ENCODE data around the gene ARHGAP42.
A peak's percentile ranks its signal among the peaks of the same experiment; 100 is the strongest.

Gene ARHGAP42

GRCh38 chr11:100808904-100809491 lies 121.9 kb downstream of the ARHGAP42 start:
- DNase-seq = no peak

GRCh38 chr11:100810146-100810545 lies 123.1 kb downstream of the ARHGAP42 start:
- no peak for DNase-seq

- no peak for DNase-seq
These were observed 123.6 kb downstream of the ARHGAP42 start for GRCh38 chr11:100810666-100811065.

GRCh38 chr11:100812517-100812916 lies 125.4 kb downstream of the ARHGAP42 start:
- DNase-seq = no peak

GRCh38 chr11:100815787-100816330 lies 128.8 kb downstream of the ARHGAP42 start:
- no peak for DNase-seq

- no peak for DNase-seq
These were observed 129.7 kb downstream of the ARHGAP42 start for GRCh38 chr11:100816823-100817222.

GRCh38 chr11:100817620-100818019 lies 130.5 kb downstream of the ARHGAP42 start:
- no peak for DNase-seq

- no peak for DNase-seq
These were observed 133.5 kb downstream of the ARHGAP42 start for GRCh38 chr11:100820621-100821020.

- DNase-seq = no peak
These were observed 134.1 kb downstream of the ARHGAP42 start for GRCh38 chr11:100821198-100821597.

GRCh38 chr11:100823360-100823759 lies 136.3 kb downstream of the ARHGAP42 start:
- no peak for DNase-seq

GRCh38 chr11:100824041-100824809 lies 137.1 kb downstream of the ARHGAP42 start:
- DNase-seq = no peak

- DNase-seq = no peak
These were observed 138.5 kb downstream of the ARHGAP42 start for GRCh38 chr11:100825626-100826025.

- DNase-seq = no peak
These were observed 141.0 kb downstream of the ARHGAP42 start for GRCh38 chr11:100827934-100828661.

- peak; percentile 33 for DNase-seq
These were observed 143.2 kb downstream of the ARHGAP42 start for GRCh38 chr11:100830274-100830673.

- DNase-seq = no peak
These were observed 144.1 kb downstream of the ARHGAP42 start for GRCh38 chr11:100830978-100831732.

GRCh38 chr11:100831929-100832494 lies 144.9 kb downstream of the ARHGAP42 start:
- no peak for DNase-seq

GRCh38 chr11:100832829-100833228 lies 145.7 kb downstream of the ARHGAP42 start:
- no peak for DNase-seq

- no peak for DNase-seq
These were observed 146.2 kb downstream of the ARHGAP42 start for GRCh38 chr11:100833276-100833675.

GRCh38 chr11:100835854-100836253 lies 148.8 kb downstream of the ARHGAP42 start:
- DNase-seq = no peak

- no peak for DNase-seq
These were observed 150.2 kb downstream of the ARHGAP42 start for GRCh38 chr11:100837311-100837710.

GRCh38 chr11:100841711-100842407 lies 154.8 kb downstream of the ARHGAP42 start:
- DNase-seq = no peak

- no peak for DNase-seq
These were observed 160.7 kb downstream of the ARHGAP42 start for GRCh38 chr11:100847696-100848216.

Data from NCI-H2029 treated with DMSO at 0.1 percent for 48 hours (cell line).